Measurements from ENCODE around the gene PSAP.
"Not testable (repeated sequence)": the region's sequence is repeated elsewhere in the genome, so short reads cannot be mapped to it uniquely, and the experiment has no call there.

The PSAP gene

DNA sequence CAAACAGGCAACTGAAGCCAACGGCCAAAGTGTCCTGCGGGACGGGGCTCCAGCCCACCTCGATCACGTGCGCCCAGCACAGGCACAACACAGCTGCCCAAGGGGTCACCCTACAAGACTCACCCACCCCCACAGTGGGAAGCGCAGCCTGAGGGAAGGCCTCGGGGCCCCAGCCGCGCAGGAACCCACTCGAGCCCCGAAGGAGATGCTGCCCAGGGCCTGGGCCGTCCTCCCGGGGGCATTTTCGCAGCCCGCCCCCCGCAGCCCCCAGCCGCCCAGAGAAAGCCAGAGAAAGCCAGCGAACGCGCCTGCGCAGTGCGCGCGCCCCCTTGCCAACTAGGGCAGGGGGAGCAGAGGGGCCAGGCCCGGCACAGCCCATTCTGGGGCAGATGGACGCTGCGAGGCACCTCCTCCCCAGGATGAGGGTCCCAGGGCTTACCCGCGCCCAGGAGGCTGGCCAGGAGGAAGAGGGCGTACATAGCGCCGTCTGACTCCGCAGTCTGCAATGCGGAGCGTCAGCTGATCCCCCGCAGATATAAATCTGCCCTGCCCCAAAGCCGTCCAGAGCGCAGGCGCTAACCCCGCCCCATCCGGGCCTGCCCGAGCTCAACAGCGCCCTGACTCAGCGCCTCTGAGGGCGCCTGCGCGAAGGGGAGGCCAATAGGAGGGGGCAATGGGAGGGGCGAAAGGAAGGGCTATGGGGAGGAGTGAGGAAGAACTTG lies at the start of gene PSAP:
TSS of gene PSAP (minus strand) at position 509 of the 722 bp plus-strand sequence. CDS start at position 479, 30 bp downstream.
- in situ Hi-C loops (cut with HindIII; ENCODE audit: low sequenced_read_pairs): no loop called here

- in situ Hi-C loops (cut with HindIII; ENCODE audit: low sequenced_read_pairs): no loop called here
Observed at GRCh38 chr10:71900441-71901180, 49.6 kb upstream of the PSAP start.

- in situ Hi-C loops (cut with HindIII; ENCODE audit: low sequenced_read_pairs): no loop called here
Observed at GRCh38 chr10:71899665-71900412, 48.8 kb upstream of the PSAP start.

GRCh38 chr10:71898346-71898745 lies 47.3 kb upstream of the PSAP start:
- in situ Hi-C loops (cut with HindIII; ENCODE audit: low sequenced_read_pairs): not testable (repeated sequence)

DNA sequence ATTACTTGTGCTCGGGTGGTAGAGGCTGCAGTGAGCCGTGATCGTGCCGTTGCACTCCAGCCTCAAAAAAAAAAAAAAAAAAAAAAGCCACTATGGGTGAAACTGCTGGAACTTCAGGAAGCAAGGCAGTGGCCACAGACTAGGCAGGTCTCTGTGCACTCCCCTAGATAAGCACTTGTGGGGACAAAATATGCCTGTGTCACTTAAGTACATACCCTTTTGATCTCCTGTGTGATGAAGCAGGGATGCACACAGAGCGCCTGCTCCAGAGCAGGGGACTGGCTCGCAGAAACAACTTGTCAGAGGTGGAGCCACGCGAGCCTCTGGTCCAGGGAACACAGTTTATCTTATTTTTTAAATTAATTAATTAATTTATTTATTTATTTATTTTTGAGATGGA lies 42.9 kb upstream of the PSAP start:
- in situ Hi-C loops (cut with HindIII; ENCODE audit: low sequenced_read_pairs): no loop called here

DNA sequence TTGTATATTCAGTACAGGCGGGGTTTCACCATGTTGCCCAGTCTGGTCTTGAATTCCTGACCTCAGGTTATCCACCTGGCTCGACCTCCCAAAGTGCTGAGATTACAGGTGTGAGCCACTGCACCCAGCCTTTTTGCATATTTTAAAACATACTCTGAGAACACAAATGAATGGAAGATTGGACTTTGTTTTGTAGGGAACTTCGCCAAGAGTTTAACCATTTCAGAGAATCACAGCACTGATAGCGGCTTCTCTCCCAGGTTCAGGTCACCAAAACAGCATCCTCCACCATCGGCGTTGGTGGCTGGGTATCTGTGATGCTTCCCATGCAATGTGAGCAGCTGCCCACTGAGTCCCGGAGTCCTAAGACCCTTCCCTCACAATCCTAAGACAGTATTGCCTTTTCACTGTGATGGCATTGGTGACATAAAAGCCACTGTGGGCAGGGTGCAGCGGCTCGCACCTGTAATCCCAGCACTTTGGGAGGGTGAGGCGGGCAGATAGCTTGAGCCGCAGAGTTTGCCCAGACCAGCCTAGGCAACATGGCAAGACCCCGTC lies 42.3 kb upstream of the PSAP start:
- in situ Hi-C loops (cut with HindIII; ENCODE audit: low sequenced_read_pairs): no loop called here

DNA sequence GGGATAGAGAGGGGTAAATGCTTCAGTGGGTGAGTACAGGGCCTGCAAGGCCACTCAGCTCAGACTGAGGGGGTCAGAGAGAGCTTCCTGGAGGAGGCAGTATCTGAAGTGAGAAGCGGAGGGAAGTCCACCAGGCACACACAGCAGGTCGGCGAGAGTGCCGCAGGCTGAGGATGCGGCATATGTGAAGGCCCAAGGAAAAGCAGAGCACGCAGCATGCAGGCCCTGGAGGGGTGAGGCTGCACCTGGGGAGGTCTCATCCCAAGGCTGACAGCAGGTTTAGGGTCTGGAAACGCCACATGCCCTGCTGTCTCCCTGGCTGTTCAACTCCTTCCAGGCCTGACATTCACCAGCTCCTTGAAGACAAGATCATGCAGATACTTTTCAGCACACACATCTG lies 40.4 kb upstream of the PSAP start:
- in situ Hi-C loops (cut with HindIII; ENCODE audit: low sequenced_read_pairs): no loop called here

DNA sequence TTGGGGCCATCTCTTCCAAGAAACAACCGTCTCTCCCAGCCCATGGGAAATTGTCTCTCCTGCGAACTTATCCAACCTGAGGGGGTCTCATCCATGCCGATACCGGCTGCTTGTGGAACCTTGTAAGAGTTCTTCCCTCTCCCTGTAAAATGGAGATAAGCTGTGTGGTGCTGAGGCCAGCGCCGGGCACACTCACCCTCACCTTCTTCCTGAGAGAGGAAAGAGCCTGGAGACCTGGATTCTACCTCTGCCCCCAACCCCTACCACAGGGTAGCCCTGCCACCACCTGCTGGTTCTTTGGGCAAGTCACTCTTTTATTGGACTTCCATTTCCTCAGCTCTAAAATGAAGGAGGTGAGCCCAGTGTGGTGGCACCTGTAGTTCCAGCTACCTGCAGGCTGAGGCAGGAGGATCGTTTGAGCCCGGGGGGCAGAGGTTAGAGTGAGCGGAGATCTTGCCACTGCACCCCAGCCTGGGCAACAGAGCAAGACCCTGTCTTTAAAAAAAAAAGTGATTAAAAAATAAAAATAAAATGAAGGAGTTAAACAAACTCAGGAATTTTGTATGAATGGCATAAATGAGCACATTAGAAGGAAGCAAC lies 38.4 kb upstream of the PSAP start:
- in situ Hi-C loops (cut with HindIII; ENCODE audit: low sequenced_read_pairs): no loop called here

- in situ Hi-C loops (cut with HindIII; ENCODE audit: low sequenced_read_pairs): no loop called here
Observed at GRCh38 chr10:71888623-71889387, 37.8 kb upstream of the PSAP start.

DNA sequence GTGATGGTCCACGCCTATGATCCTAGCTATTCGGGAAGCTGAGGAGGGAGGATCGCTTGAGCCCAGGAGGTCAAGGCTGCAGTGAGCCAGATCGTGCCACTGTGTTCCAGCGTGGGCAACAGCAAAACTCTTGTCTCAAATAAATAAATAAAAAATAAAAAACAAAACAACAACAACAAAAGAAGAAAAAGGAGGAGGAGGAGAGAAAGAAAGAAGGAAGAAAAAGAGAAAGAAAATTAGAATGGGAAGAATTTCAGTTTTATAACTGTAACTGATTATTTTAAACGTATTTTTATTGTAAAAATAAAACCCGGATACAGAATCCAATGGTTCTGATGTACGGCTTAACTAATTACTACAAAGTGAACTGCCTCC lies 37.2 kb upstream of the PSAP start:
- in situ Hi-C loops (cut with HindIII; ENCODE audit: low sequenced_read_pairs): no loop called here

- in situ Hi-C loops (cut with HindIII; ENCODE audit: low sequenced_read_pairs): no loop called here
Observed at GRCh38 chr10:71887743-71888142, 36.7 kb upstream of the PSAP start.

GRCh38 chr10:71882813-71883659 lies 32.0 kb upstream of the PSAP start:
- in situ Hi-C loops (cut with HindIII; ENCODE audit: low sequenced_read_pairs): no loop called here

- in situ Hi-C loops (cut with HindIII; ENCODE audit: low sequenced_read_pairs): no loop called here
Observed at GRCh38 chr10:71881647-71882355, 30.8 kb upstream of the PSAP start.

DNA sequence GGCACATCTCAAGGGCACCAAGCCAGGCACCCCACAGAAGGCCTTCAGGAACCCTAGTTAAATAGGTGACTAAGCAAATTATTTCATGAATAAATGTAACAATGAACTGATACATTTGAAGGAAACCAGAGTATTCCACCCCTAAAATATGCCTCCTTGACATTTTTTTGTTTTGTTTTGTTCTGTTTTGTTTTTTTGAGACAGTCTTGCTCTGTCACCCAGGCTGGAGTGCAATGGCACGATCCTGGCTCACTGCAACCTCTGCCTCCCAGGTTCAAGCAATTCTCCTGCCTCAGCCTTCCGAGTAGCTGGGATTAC lies 30.2 kb upstream of the PSAP start:
- in situ Hi-C loops (cut with HindIII; ENCODE audit: low sequenced_read_pairs): not testable (repeated sequence)

DNA sequence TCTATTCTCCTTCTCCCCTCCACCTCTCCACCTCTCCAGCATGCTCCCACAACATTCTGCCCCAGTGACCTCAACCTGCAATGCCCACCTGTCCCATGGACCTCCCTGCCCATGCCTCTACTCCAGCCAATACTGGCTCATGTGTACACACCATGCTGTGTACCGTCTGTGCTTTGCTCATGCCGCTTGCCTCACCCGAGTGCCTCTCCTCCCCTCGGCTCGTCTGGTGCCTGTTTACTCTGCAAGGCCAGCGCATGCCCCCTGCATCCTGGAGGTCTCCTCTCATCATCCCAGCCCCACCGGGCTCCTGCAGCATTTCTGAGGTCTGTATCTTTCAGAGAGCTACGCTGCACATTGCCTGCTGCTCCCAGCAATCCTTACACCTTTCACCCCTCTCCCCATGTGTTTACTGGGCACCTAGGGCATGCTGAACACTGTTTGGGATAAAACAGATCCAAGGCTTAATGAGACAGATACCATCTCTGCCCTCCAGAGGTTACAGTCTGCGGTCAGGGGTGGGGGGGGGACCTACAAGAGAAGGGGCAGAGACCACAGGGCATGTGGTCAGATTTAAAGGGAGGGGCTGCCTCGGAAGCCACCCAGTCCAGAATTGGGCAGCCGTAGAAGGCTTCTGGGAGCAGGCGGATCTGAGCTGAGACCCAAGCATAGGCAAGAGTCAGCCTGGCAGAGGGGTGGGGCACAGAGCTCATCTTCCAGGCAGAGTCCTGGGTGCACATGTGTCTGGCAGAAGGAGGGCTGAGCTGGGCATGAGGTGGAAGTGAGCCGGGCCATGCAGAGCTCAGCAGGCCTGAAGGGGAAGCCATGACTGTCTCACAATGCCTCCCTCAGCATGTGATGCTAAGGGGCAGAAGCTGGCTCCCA lies 29.6 kb upstream of the PSAP start:
- in situ Hi-C loops (cut with HindIII; ENCODE audit: low sequenced_read_pairs): no loop called here

- in situ Hi-C loops (cut with HindIII; ENCODE audit: low sequenced_read_pairs): no loop called here
Observed at GRCh38 chr10:71878327-71879034, 27.4 kb upstream of the PSAP start.

DNA sequence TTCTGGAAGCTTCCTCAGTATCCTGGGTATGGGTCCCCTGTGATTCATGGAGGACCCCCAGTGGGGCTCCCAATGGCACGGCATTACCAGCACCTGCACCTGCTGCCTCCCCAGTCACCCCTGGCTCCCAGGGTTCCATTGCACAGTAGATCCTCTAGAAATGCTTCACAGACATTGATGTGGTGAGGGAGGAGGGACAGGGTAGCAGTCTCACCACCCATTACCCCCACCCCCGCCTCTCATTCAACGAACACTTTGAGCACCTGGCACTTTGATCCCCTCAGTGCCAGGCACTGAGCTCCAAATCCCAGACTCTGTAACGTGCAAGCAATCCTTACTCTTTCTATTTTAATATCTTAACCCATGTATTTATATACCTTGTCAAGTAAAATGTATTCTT lies 26.8 kb upstream of the PSAP start:
- in situ Hi-C loops (cut with HindIII; ENCODE audit: low sequenced_read_pairs): no loop called here
